T-helper 17 cell (primary cell): ENCODE data around the gene KAZN. TPM values are rescaled to one million over a fixed set of nuclear protein-coding genes. Genes with fewer than 3 reads are reported as not detected.

ENCODE experiments used
- ATAC-seq: fragments of 150-1000 bp; cut with Tn5 transposase; 2 replicates; pipeline ENCODE4 v1.10.0; 2021; ENCODE audit warnings: mild to moderate bottlenecking, moderate library complexity
- DNase-seq, 3 donors: peaks; one replicate each; pipeline versions ENCODE4 v3.0.0 to v3.0.0-alpha.2; 2020 to 2021
- H3K9me3 ChIP-seq: one replicate; pipeline ENCODE4 v1.7.0; 2013; ENCODE audit warnings: low read length, mild to moderate bottlenecking; ENCODE audit not compliant: control insufficient read depth, poor library complexity, severe bottlenecking
- H3K27ac Mint-ChIP-seq: one replicate; pipeline ENCODE4 v1.8.0; 2022; ENCODE audit warnings: mild to moderate bottlenecking, moderate library complexity, mixed read lengths
- H3K27me3 Mint-ChIP-seq: one replicate; pipeline ENCODE4 v1.8.0; 2022; ENCODE audit warnings: mixed read lengths
- H3K36me3 Mint-ChIP-seq: one replicate; pipeline ENCODE4 v1.8.0; 2022; ENCODE audit warnings: low read depth, mixed read lengths
- H3K4me1 Mint-ChIP-seq: one replicate; pipeline ENCODE4 v1.8.0; 2022; ENCODE audit warnings: mild to moderate bottlenecking, mixed read lengths
- H3K4me3 Mint-ChIP-seq: one replicate; pipeline ENCODE4 v1.8.0; 2022; ENCODE audit warnings: mild to moderate bottlenecking, moderate library complexity, mixed read lengths
- total RNA-seq, 4 donors: library from RNA in 2 of 4; stranded (reverse) in 2 of 4; gene quantifications; one replicate each; pipeline ENCODE4 v1.2.3 and lab custom pipeline; 2022 to 2026

The KAZN gene
- total RNA-seq, 2 donors from 2014 or later = 0.10 to 0.62 TPM

GRCh38 chr1:15012822-15013221 is 414.3 kb downstream of the KAZN start:
- ATAC-seq = no peak
- no peak overlapping the region for H3K4me3 Mint-ChIP-seq

DNA sequence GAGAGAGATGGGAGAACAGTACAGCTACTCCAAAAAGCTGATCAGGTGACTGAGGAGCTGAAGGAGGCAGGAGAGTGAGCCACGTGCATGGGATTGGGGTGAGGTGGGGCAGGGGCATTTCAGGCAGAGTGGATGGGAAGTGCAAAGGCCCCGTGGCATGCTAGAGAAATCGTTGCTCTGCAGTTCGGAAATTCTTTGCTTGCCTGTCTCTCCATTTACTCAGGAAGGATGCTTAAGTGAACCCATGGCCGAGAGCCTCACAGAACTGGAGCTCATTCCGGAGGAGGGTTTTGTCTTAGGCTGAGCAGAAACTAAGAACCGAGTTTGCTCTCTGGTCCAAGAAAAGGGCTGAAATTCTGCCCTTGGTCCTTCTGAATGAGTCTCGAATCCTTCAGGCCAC is 415.3 kb downstream of the KAZN start:
- no peak overlapping the region for H3K27ac Mint-ChIP-seq
- peaks cover 28% of the 10 kb centered on the region for H3K27me3 Mint-ChIP-seq
- no peak for ATAC-seq
- DNase-seq = no peak
- H3K4me3 Mint-ChIP-seq = no peak overlapping the region
- no peaks in the 10 kb centered on the region for H3K4me1 Mint-ChIP-seq
- no peaks in the 10 kb centered on the region for H3K9me3 ChIP-seq
- H3K36me3 Mint-ChIP-seq = no peaks in the 10 kb centered on the region

More at GRCh38 chr1:15012822-15013221, 414.3 kb downstream of the KAZN start:
- Mint-ChIP-seq H3K4me1 (no peaks in the 10 kb centered on the region), H3K27ac (no peak overlapping the region), H3K27me3 (peaks cover 26% of the 10 kb centered on the region), H3K36me3 (no peaks in the 10 kb centered on the region)
- DNase-seq = no peak
- H3K9me3 ChIP-seq = no peaks in the 10 kb centered on the region

- H3K27me3 Mint-ChIP-seq = peaks cover 22% of the 10 kb centered on the region
These were observed 416.0 kb downstream of the KAZN start for GRCh38 chr1:15014516-15014915.

DNA sequence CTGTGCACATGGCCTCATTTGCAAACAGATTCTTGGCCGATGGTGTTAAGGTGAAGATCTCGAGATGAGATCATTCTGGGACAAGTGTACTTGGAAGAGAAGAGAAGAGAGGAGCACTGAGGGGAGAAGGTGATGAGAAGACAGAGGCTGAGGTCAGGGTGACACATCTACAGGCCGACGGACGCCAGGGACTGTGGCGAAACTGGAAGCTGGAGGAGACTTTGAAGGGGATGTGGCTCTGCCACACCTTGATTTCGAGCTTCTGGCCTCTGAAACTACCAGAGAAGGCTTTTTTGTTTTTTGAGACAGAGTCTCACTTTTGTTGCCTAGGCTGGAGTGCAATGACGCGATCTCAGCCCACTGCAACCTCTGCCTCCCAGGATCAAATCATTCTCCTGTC is 417.5 kb downstream of the KAZN start:
- no peaks in the 10 kb centered on the region for H3K9me3 ChIP-seq
- H3K27me3 Mint-ChIP-seq = peaks cover 28% of the 10 kb centered on the region
- no peaks in the 10 kb centered on the region for H3K4me1 Mint-ChIP-seq
- no peaks in the 10 kb centered on the region for H3K36me3 Mint-ChIP-seq
- ATAC-seq (no peak), DNase-seq (no peak)
- no peak overlapping the region for H3K4me3 Mint-ChIP-seq
- H3K27ac Mint-ChIP-seq = no peak overlapping the region

More at GRCh38 chr1:15014516-15014915, 416.0 kb downstream of the KAZN start:
- H3K27ac Mint-ChIP-seq = no peak overlapping the region
- no peaks in the 10 kb centered on the region for H3K9me3 ChIP-seq
- DNase-seq = no peak
- H3K36me3 Mint-ChIP-seq = no peaks in the 10 kb centered on the region
- H3K4me3 Mint-ChIP-seq = no peak overlapping the region
- no peaks in the 10 kb centered on the region for H3K4me1 Mint-ChIP-seq
- no peak for ATAC-seq

DNA sequence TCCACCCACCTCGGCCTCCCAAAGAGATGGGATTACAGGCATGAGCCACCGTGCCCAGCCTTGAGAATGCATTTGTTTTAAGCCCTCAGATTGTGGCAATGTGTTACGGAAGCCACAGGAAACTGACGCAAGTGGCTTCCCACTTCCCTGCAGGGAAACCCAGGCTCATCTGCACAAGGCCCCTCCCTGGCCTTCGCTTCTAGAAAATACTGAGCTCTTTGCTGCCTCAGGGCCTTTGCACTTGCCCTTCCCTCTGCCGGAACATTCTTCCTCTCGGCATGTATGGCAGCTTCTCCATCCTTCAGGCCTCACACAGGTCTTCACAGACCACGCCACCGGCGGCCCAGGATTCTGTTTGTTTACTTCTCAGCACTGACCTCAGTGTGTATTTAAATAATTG is 418.0 kb downstream of the KAZN start:
- H3K4me3 Mint-ChIP-seq = no peak overlapping the region
- H3K9me3 ChIP-seq = no peaks in the 10 kb centered on the region
- peaks cover 28% of the 10 kb centered on the region for H3K27me3 Mint-ChIP-seq
- no peak for DNase-seq
- H3K4me1 Mint-ChIP-seq = no peaks in the 10 kb centered on the region
- no peak overlapping the region for H3K27ac Mint-ChIP-seq
- no peaks in the 10 kb centered on the region for H3K36me3 Mint-ChIP-seq
- no peak for ATAC-seq

- no peaks in the 10 kb centered on the region for H3K36me3 Mint-ChIP-seq
These were observed 418.6 kb downstream of the KAZN start for GRCh38 chr1:15017120-15017519.

GRCh38 chr1:15018767-15019166 is 420.3 kb downstream of the KAZN start:
- no peak overlapping the region for H3K27ac Mint-ChIP-seq
- H3K27me3 Mint-ChIP-seq = peaks cover 34% of the 10 kb centered on the region
- DNase-seq (no peak), ATAC-seq (no peak)
- no peaks in the 10 kb centered on the region for H3K9me3 ChIP-seq
- no peaks in the 10 kb centered on the region for H3K36me3 Mint-ChIP-seq
- H3K4me1 Mint-ChIP-seq = no peaks in the 10 kb centered on the region
- no peak overlapping the region for H3K4me3 Mint-ChIP-seq

More at GRCh38 chr1:15017120-15017519, 418.6 kb downstream of the KAZN start:
- no peak for DNase-seq
- Mint-ChIP-seq H3K4me1 (no peaks in the 10 kb centered on the region), H3K27ac (no peak overlapping the region), H3K4me3 (no peak overlapping the region), H3K27me3 (peaks cover 25% of the 10 kb centered on the region)
- ATAC-seq = no peak
- no peaks in the 10 kb centered on the region for H3K9me3 ChIP-seq

GRCh38 chr1:15020943-15021745 is 422.7 kb downstream of the KAZN start:
- ATAC-seq (no peak), DNase-seq (no peak)
- no peaks in the 10 kb centered on the region for H3K36me3 Mint-ChIP-seq
- H3K9me3 ChIP-seq = no peaks in the 10 kb centered on the region
- H3K27me3 Mint-ChIP-seq = peaks cover 32% of the 10 kb centered on the region
- H3K4me3 Mint-ChIP-seq = no peak overlapping the region
- H3K4me1 Mint-ChIP-seq = peaks cover 3% of the 10 kb centered on the region
- no peak overlapping the region for H3K27ac Mint-ChIP-seq

- Mint-ChIP-seq H3K4me3 (no peak overlapping the region), H3K27ac (no peak overlapping the region), H3K36me3 (no peaks in the 10 kb centered on the region), H3K4me1 (peaks cover 3% of the 10 kb centered on the region), H3K27me3 (peaks cover 32% of the 10 kb centered on the region)
- DNase-seq (no peak), ATAC-seq (no peak)
- H3K9me3 ChIP-seq = no peaks in the 10 kb centered on the region
These were observed 423.6 kb downstream of the KAZN start for GRCh38 chr1:15022048-15022447.

DNA sequence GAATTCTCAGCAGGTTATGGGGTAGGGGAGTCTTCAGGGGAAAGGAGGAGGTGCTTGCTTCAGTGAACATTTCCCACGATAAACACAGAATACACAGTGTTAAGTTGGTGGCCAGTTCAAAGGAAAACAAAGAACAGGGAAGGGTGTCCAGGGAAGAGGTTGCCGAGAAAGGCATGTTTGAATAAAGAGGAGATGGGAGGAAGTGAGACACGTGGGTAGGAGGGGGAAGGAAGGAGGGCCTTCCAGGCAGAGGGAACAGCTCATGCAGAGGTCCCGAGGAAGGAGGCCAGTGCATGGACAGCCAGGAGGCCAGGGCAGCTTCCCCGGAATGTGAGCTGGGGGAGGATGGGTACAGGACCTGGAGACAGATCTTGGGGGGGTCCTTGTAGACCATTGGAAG is 424.7 kb downstream of the KAZN start:
- DNase-seq = no peak
- no peak overlapping the region for H3K27ac Mint-ChIP-seq

DNA sequence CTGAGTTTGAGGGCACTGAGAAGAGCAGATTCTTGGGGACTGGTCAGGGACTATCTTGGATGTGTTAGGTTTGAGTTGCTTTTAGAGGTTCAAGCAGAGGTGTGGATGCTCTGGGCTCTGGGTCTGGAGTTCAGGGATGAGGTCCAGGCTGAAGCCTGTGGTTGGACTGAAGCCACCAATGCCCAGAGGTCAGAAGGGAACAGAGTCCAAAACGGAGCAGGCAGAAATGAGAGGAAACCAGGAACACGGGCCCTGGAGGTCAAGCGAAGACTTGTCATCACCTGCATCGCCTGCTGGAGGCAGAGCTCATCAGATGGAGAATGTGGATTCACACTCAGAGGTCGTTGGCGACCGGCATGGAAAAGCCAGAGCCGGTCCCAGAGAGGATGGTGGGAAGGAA is 425.5 kb downstream of the KAZN start:
- Mint-ChIP-seq H3K4me1 (peaks cover 3% of the 10 kb centered on the region), H3K36me3 (no peaks in the 10 kb centered on the region), H3K27ac (no peak overlapping the region), H3K27me3 (peaks cover 32% of the 10 kb centered on the region), H3K4me3 (no peak overlapping the region)
- DNase-seq (no peak), ATAC-seq (no peak)
- no peaks in the 10 kb centered on the region for H3K9me3 ChIP-seq

More for the DNA sequence above, 424.7 kb downstream of the KAZN start:
- no peak for ATAC-seq
- H3K9me3 ChIP-seq = no peaks in the 10 kb centered on the region
- Mint-ChIP-seq H3K27me3 (peaks cover 26% of the 10 kb centered on the region), H3K4me1 (peaks cover 3% of the 10 kb centered on the region), H3K36me3 (no peaks in the 10 kb centered on the region), H3K4me3 (no peak overlapping the region)

DNA sequence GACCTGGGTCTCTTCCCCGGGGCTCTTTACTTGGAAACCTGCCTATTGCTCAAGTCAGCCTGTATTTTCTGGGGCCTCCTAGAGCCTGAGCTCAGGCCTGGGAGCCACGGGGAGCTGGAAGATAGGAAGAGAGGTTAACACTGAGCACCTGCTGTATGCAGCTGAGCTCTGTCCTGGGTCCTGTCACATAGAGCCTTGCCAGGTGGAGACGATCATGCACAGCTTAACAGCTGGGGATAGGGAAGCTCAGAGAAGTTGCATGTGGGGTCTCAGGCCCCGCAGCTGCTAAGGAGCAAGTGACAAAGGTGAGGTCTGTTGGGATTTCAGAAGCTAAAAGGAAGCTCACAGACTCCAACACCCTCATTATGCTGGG is 427.6 kb downstream of the KAZN start:
- Mint-ChIP-seq H3K27me3 (peaks cover 35% of the 10 kb centered on the region), H3K4me1 (peaks cover 3% of the 10 kb centered on the region), H3K27ac (no peak overlapping the region), H3K4me3 (no peak overlapping the region), H3K36me3 (no peaks in the 10 kb centered on the region)
- H3K9me3 ChIP-seq = no peaks in the 10 kb centered on the region
- DNase-seq (no peak), ATAC-seq (no peak)

DNA sequence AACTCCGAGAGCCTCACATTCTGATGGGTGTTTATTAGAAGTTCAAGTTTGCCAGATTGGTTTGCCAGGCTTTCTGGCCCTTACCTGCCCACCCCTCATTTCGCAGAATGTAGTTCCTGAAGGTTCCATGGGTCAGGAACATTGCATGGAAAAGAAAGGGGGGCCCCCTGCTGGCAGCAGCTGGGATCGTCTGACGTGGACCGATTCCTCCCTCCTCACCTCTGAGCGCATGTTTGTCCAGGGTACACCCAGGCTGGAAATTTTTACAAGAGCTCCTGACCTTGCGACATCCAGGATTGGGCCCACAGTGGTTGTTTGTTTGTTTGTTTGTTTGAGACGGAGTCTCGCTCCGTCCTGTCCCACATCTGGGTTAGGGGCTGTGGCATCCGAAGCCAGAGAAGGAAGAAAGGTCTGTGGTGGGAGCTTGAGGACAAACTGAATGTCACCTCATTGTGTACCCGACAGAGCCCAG is 429.1 kb downstream of the KAZN start:
- Mint-ChIP-seq H3K27ac (no peak overlapping the region), H3K4me1 (peaks cover 3% of the 10 kb centered on the region), H3K36me3 (no peaks in the 10 kb centered on the region), H3K4me3 (no peak overlapping the region), H3K27me3 (peaks cover 35% of the 10 kb centered on the region)
- no peak for ATAC-seq
- DNase-seq = no peak
- H3K9me3 ChIP-seq = no peaks in the 10 kb centered on the region

DNA sequence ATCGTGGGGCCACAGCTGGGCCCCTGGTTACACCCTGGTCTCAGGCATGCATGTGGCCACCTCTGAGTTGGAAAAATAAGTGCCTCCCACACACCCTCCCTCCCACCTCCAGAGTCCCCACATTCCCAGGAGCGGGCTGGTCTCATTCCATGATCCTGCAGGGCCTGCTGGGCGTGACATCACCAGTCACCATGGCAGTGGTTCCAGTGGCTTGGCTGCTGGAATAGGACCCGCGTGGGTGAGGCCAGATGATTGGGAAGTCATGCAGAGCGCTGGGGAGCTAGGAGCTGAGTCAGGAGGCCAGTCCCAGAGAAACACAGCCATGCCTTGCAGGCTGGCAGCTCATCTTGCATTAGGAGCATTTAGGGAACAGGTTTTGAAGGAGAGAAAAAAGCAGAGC is 429.6 kb downstream of the KAZN start:
- DNase-seq (no peak), ATAC-seq (no peak)
- Mint-ChIP-seq H3K27ac (no peak overlapping the region), H3K4me3 (no peak overlapping the region), H3K27me3 (peaks cover 30% of the 10 kb centered on the region), H3K36me3 (no peaks in the 10 kb centered on the region), H3K4me1 (peaks cover 3% of the 10 kb centered on the region)
- no peaks in the 10 kb centered on the region for H3K9me3 ChIP-seq
